Skeletal muscle tissue (tissue), 4 donors: ENCODE data around the gene NPTX1. TPM values are rescaled to one million over a fixed set of nuclear protein-coding genes. Genes with fewer than 3 reads are reported as not detected.
A peak's percentile ranks its signal among the peaks of the same experiment; 100 is the strongest.

ENCODE experiments used
- H3K27ac ChIP-seq: one replicate; pipeline ENCODE4 v1.7.0; 2013; ENCODE audit warnings: mild to moderate bottlenecking, low read depth, low read length, inconsistent platforms
- H3K27me3 ChIP-seq, 3 donors: one replicate each; pipeline ENCODE4 v1.7.0; 2013; ENCODE audit warnings: low read length in 3 of 3; ENCODE audit not compliant: control insufficient read depth in 3 of 3, insufficient read depth in 3 of 3
- H3K36me3 ChIP-seq, 3 donors: one replicate each; pipeline ENCODE4 v1.7.0; 2013; ENCODE audit warnings: low read length in 3 of 3; ENCODE audit not compliant: control insufficient read depth in 3 of 3, insufficient read depth in 3 of 3
- H3K4me1 ChIP-seq, 3 donors: one replicate each; pipeline ENCODE4 v1.7.0; 2013; ENCODE audit warnings: low read length in 3 of 3, mild to moderate bottlenecking in 3 of 3; ENCODE audit not compliant: control insufficient read depth in 3 of 3, insufficient read depth in 3 of 3
- H3K4me3 ChIP-seq, 3 donors: one replicate each; pipeline ENCODE4 v1.7.0; 2013; ENCODE audit warnings: low read length in 3 of 3
- H3K9ac ChIP-seq, 3 donors: one replicate each; pipeline ENCODE4 v1.7.0; 2013; ENCODE audit warnings: low read length in 3 of 3, mild to moderate bottlenecking in 3 of 3, moderate library complexity in 2 of 3, low read depth in 1 of 3
- H3K9me3 ChIP-seq, 3 donors: one replicate each; pipeline ENCODE4 v1.7.0; 2013; ENCODE audit warnings: low read length in 3 of 3; ENCODE audit not compliant: control insufficient read depth in 3 of 3
- total RNA-seq: library from RNA; depleted of rRNA; stranded (reverse); fragments of >200 nt; gene quantifications from one replicate; pipeline ENCODE4 v1.2.3, GENCODE V29; 2014
- donor health status: Osteomylitis.

NPTX1 gene
- total RNA-seq = 1.0 TPM

- peak within 1 kb of the TSS in 1 of 3 donors; percentile 57 for H3K9ac ChIP-seq
- H3K4me3 ChIP-seq = peak within 1 kb of the TSS in 2 of 3 donors; percentile 35 to 36
- no peaks in the 10 kb centered on the region for H3K9me3 ChIP-seq
- no peak within 1 kb of the TSS for H3K27ac ChIP-seq
- H3K36me3 ChIP-seq = no peaks in the 10 kb centered on the region
- H3K27me3 ChIP-seq = peaks cover 74 to 89% (median 86%) of the 10 kb centered on the region in 3 donors
- peaks cover 22 to 31% (median 24%) of the 10 kb centered on the region in 3 donors for H3K4me1 ChIP-seq
These were observed at the start of gene NPTX1 for GRCh38 chr17:80475910-80476876. TSS of gene NPTX1 (minus strand) at chr17:80476607. CDS start at chr17:80476446, 161 bp downstream.

DNA sequence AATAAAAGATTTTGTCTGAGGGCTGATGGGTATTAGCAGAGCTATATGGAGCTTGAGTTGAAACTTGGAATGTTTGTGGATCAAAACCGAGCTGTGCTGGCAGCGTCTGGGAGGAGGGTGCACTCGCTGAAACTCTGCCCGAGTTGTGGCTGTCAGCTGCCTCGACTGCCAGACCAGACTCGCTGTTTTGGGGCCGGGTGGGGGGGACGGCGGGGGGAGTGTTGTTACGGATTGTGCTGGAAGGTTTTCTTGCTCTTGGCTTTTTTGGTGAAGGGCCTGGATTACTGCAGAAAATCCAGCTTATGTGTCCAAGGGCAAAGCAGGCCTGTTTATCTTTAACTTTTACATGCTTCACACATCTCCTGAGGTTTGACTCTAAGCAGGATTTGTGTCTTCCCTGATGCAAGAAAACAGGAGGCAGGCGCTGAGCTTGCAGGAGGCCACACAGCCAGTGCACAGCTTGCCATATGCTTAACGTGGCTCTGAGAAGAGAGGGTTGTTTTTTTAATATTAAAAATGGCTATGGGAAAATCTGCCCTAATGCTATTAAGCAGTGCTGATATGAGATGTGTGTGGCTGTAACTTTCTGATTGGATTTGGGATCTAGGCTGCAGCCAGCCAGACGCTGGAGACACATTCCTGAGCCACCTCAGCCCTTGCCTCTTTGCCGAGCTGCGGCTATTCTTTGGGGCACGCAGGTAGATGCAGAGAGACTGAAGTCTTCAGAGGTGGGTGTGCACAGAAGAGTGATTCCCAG, 47.7 kb upstream of the NPTX1 start:
- no peak overlapping the region for H3K9ac ChIP-seq
- H3K4me3 ChIP-seq = no peak overlapping the region
- H3K9me3 ChIP-seq = no peaks in the 10 kb centered on the region
- H3K27ac ChIP-seq = no peak overlapping the region
- H3K4me1 ChIP-seq = peaks cover 0 to 5% (median 0%) of the 10 kb centered on the region in 3 donors
- no peaks in the 10 kb centered on the region for H3K36me3 ChIP-seq
- H3K27me3 ChIP-seq = peaks cover 0 to 23% (median 20%) of the 10 kb centered on the region in 3 donors

DNA sequence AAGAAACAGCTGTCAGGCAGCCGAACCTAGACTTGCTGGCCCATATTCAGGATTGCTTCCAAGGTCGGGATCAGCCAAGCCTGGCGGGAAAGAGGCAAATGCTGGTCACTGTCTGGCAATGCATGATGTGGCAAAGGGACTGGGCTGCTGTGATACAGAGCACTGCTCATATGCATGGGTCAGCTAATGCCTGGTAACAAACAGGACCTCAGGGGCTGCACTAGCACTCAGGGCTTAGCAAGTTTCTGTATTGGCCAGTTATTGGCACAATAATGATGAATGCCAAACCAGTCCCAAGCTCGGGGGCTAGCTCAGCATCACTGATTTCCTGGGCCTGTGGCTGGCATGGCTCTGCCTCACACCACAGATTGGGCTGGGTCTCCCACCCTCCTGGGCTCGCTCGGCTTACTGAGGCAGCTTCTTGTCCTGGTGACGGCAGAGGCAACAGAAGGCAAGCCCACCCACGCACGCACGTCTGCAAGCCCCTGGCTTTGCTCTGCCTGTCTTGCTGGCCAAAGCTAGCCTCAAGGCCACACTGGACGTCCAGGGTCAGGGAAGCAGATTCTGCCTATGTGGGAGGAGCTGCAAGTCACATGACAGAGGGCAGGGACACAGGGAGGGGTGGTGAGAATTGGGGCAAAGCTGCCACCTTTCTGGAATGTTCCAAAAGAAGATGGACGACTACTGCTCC, 46.8 kb upstream of the NPTX1 start:
- no peak overlapping the region for H3K9ac ChIP-seq
- H3K27ac ChIP-seq = no peak overlapping the region
- no peak overlapping the region for H3K4me3 ChIP-seq
- H3K9me3 ChIP-seq = no peaks in the 10 kb centered on the region
- no peaks in the 10 kb centered on the region for H3K36me3 ChIP-seq
- H3K27me3 ChIP-seq = peaks cover 0 to 24% (median 22%) of the 10 kb centered on the region in 3 donors
- H3K4me1 ChIP-seq = no peaks in the 10 kb centered on the region

DNA sequence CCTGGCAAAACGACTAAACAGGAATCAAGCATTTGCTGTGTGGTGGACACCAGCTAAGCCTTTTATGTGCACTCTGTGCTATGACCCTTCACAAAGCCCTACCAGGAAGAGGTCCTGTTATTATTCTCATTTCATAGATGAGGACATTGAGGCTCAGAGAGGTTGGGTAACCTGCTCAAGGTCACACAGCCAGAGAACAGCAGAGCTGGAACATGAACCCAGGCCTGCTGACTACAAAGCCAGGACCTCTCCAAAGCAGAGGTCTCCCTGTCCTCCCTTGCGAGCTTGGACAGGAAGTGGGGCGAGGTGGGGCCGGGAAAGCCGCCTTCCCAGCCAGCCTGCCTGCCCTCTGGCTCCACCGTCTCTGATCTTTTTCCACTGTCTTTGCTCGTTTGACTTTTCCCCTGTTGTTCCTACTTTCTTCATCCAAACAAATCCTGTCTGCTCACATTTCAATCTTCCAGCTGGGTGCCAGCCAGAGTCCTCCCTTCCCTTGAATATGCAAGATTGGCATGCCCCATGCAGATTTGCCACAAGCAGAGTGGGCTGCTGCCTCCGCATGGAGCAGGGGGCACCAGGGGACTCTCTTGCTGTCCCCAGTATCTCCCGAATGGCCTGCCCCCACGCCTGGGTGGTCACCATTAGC, 44.5 kb upstream of the NPTX1 start:
- no peak overlapping the region for H3K9ac ChIP-seq
- no peak overlapping the region for H3K27ac ChIP-seq
- H3K4me1 ChIP-seq = no peaks in the 10 kb centered on the region
- no peak overlapping the region for H3K4me3 ChIP-seq
- no peaks in the 10 kb centered on the region for H3K36me3 ChIP-seq
- H3K27me3 ChIP-seq = peaks cover 0 to 19% (median 15%) of the 10 kb centered on the region in 3 donors
- H3K9me3 ChIP-seq = no peaks in the 10 kb centered on the region

GRCh38 chr17:80519091-80519781, 42.8 kb upstream of the NPTX1 start:
- Histone ChIP-seq H3K27ac (no peak overlapping the region), H3K4me3 (no peak overlapping the region), H3K27me3 (peaks cover 0 to 19% (median 11%) of the 10 kb centered on the region in 3 donors), H3K4me1 (no peaks in the 10 kb centered on the region), H3K36me3 (no peaks in the 10 kb centered on the region), H3K9me3 (no peaks in the 10 kb centered on the region), H3K9ac (no peak overlapping the region)

- H3K4me3 ChIP-seq = no peak overlapping the region
- H3K9ac ChIP-seq = no peak overlapping the region
- H3K4me1 ChIP-seq = no peaks in the 10 kb centered on the region
- no peaks in the 10 kb centered on the region for H3K9me3 ChIP-seq
- no peaks in the 10 kb centered on the region for H3K36me3 ChIP-seq
- no peak overlapping the region for H3K27ac ChIP-seq
- peaks cover 0 to 23% (median 11%) of the 10 kb centered on the region in 3 donors for H3K27me3 ChIP-seq
These were observed 42.0 kb upstream of the NPTX1 start for GRCh38 chr17:80518392-80518791.

GRCh38 chr17:80517641-80518040, 41.2 kb upstream of the NPTX1 start:
- peaks cover 0 to 17% (median 11%) of the 10 kb centered on the region in 3 donors for H3K27me3 ChIP-seq
- no peak overlapping the region for H3K9ac ChIP-seq
- no peak overlapping the region for H3K4me3 ChIP-seq
- no peaks in the 10 kb centered on the region for H3K9me3 ChIP-seq
- no peak overlapping the region for H3K27ac ChIP-seq
- no peaks in the 10 kb centered on the region for H3K36me3 ChIP-seq
- H3K4me1 ChIP-seq = no peaks in the 10 kb centered on the region

DNA sequence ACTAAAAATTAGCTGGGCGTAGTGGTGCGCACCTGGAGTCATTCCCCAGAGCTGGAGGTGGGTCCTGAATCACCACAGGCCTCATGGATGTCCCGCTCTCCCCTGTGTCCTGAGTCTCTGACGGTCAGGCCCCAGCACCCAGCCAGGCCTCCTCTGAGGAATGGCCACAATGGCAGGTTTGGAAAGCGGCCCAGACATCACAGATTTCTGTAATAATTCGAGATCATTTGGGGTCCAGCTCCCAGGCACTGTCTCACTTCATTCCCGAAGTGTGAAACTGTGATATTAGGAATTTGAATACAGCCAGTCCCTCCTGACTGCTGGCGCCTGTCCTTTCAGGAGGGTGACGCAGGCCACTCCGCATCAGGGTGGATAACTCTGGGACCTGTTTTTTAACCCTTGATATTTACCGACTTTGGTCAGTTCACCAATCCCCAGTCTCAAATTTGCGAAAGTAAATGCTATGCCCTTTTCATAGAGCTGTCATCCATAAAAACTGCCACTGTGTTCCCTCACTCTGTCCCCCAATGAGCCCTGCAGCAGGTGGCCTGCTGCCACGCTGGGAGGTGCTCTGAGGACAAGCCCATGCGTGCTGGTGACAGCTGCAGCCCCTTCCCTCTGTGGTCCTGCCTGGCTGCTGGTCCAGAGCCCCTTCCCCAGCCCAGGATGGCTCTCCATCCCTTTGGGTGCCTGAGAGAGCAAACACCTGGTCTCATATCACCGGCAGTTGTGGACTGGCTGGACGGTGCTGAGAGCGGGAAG, 39.9 kb upstream of the NPTX1 start:
- H3K9ac ChIP-seq = no peak overlapping the region
- H3K4me1 ChIP-seq = no peaks in the 10 kb centered on the region
- no peaks in the 10 kb centered on the region for H3K36me3 ChIP-seq
- peaks cover 9 to 23% (median 22%) of the 10 kb centered on the region in 3 donors for H3K27me3 ChIP-seq
- no peaks in the 10 kb centered on the region for H3K9me3 ChIP-seq
- no peak overlapping the region for H3K27ac ChIP-seq
- H3K4me3 ChIP-seq = no peak overlapping the region
